Measurements from ENCODE around the gene STN1. TPM values are rescaled to one million over a fixed set of nuclear protein-coding genes. Genes with fewer than 3 reads are reported as not detected.

The STN1 gene
- total and polyA plus RNA-seq, 2 of the 8 experiments (the other 6 are each of a cell fraction or from before 2014, with no cell fraction given) = 10.1 to 12.4 TPM

DNA sequence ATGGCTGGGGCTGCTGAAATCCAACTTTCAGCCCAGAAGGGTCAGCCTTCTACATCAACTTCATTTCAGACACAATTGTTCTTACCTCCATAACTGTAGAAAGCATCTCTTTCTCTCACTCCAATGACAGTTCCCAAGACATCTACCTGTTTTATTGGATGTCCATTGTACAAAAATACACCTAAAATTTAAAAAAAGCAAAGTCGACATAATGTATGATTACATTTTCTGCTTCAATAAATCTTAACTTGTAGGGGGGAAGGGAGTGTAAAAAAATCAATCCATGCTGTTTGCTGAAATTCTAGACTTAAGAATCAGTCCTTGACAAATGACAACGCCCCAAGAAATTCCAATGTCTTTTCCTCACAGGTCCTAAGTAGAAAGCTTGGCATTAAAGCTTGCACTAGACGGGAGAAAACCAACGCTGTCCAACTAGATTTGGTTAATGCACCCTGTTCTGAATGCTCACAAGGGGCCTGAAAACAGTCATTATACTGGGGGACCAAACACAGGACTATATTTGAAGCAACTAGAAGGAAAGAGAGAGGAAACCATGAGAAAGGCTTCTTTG lies 7.5 kb downstream of the STN1 start:
- Histone ChIP-seq H2BK20ac (ENCODE audit: low read length) (peak overlapping the region; percentile 86; the same call in 1 of the 2 replicates), H2AFZ (ENCODE audit: low read length) (no peak overlapping the region), H3K27ac (ENCODE audit: low read depth, low read length) (no peak overlapping the region), H3K4me2 (ENCODE audit: insufficient read depth in 1 of 2, low read depth in 2 of 2, low read length in 2 of 2) (no peak overlapping the region), H3K56ac (replicated peaks; ENCODE audit: insufficient read length, low read depth, low read length) (no peak overlapping the region), H4K20me1 (replicated peaks in 1 of 2; ENCODE audit: control insufficient read depth in 1 of 2, insufficient read depth in 2 of 2, low read length in 2 of 2) (no peaks in the 10 kb centered on the region), H3K23me2 (ENCODE audit: low read depth, low read length) (no peaks in the 10 kb centered on the region), H3K4ac (replicated peaks; ENCODE audit: insufficient read length, low read depth, low read length) (peak overlapping the region; percentile 54), H2BK5ac (ENCODE audit: low read depth, low read length) (peak overlapping the region; percentile 75; the same call in 1 of the 2 replicates), H4K91ac (replicated peaks; ENCODE audit: insufficient read length, low read length) (no peak overlapping the region), H3K9ac (replicated peaks in 1 of 4; ENCODE audit: extremely low read depth in 1 of 4, low read depth in 3 of 4, low read length in 3 of 4) (no peak overlapping the region), H3K18ac (ENCODE audit: extremely low read depth, low read length) (no peak overlapping the region), H3K14ac (ENCODE audit: insufficient read length) (no peak overlapping the region), H2AK5ac (ENCODE audit: low read depth, low read length) (no peak overlapping the region), H4K5ac (ENCODE audit: insufficient read length, low read depth, low read length) (no peak overlapping the region), H3K23ac (ENCODE audit: insufficient read length) (no peak overlapping the region), H3K4me3 (ENCODE audit: extremely low read depth in 1 of 4, insufficient read depth in 2 of 4, low read depth in 3 of 4, low read length in 4 of 4) (no peak overlapping the region), H4K8ac (ENCODE audit: extremely low read depth, insufficient read depth, low read length) (no peak overlapping the region), H3K9me3 (ENCODE audit: insufficient read depth in 2 of 2, low read depth in 1 of 2, low read length in 1 of 2) (peaks cover 8 to 9% of the 10 kb centered on the region in 2 experiments), H3K79me1 (ENCODE audit: low read depth, low read length) (no peaks in the 10 kb centered on the region), H2BK120ac (replicated peaks; ENCODE audit: low read depth, low read length) (peak overlapping the region; percentile 59), H3K4me1 (replicated peaks in 1 of 4; ENCODE audit: control insufficient read depth in 3 of 4, insufficient read depth in 4 of 4, low read length in 3 of 4) (peaks cover 2 to 11% (median 4%) of the 10 kb centered on the region in 4 experiments; a peak in 6 of 7 replicates), H3K79me2 (ENCODE audit: control insufficient read depth in 1 of 2, insufficient read depth in 2 of 2, low read length in 2 of 2) (no peaks in the 10 kb centered on the region), H2BK12ac (ENCODE audit: low read depth, low read length) (0 out of 2 replicates have a peak overlapping the region, but pooled peaks have one; percentile 39), H2BK15ac (ENCODE audit: low read length) (no peak overlapping the region), H3K36me3 (ENCODE audit: control insufficient read depth in 2 of 4, insufficient read depth in 4 of 4, low read length in 3 of 4) (peaks cover 0 to 10% (median 2%) of the 10 kb centered on the region in 4 experiments; a peak in 2 of 8 replicates), H3K27me3 (replicated peaks in 1 of 4; ENCODE audit: control insufficient read depth in 3 of 4, extremely low read depth in 1 of 4, insufficient read depth in 3 of 4, low read length in 3 of 4) (no peaks in the 10 kb centered on the region)
- WGBS, 2 experiments (ENCODE audit: extremely low coverage in 1 of 2, insufficient coverage in 1 of 2, insufficient read length in 1 of 2, insufficient replicate concordance in 2 of 2, low coverage in 1 of 2, low lambda C conversion rate in 2 of 2, missing lambda C conversion rate in 1 of 2) = 93% methylated on average over 4 of the region's 4 CpGs; no CpG with 5 or more reads in 1 of the 2 experiments
- CTCF ChIA-PET (ENCODE audit: partially characterized antibody) = interaction anchor here (0.8 to 1.7 kb wide), 2 partner anchors 20 to 54 kb away, joined by 3 read pairs; no protein-coding TSS in a partner anchor
- FAIRE-seq = no peak
- DNase-seq (ENCODE audit: low read depth in 1 of 2, low spot score in 2 of 2) = no peak
- POLR2A ChIA-PET (ENCODE audit: partially characterized antibody) = interaction anchor here (0.7 to 1.6 kb wide), 2 partner anchors 9 kb away, joined by 3 to 6 read pairs; no protein-coding TSS in a partner anchor
- TF ChIP-seq NANOG (IDR thresholded peaks at IDR 0.05; ENCODE audit: insufficient read depth, low read depth, low read length, poor library complexity, severe bottlenecking) (no peak), RXRA (IDR thresholded peaks at IDR 0.05; ENCODE audit: insufficient read depth, low read depth, low read length) (no peak), HDAC6 (IDR thresholded peaks at IDR 0.05; ENCODE audit: low read depth, low read length) (no peak), CEBPB (IDR thresholded peaks at IDR 0.05; ENCODE audit: low read depth, low read length) (no peak), POU5F1 (IDR thresholded peaks at IDR 0.05; ENCODE audit: low read depth, low read length) (no peak), EZH2 (IDR thresholded peaks at IDR 0.05; ENCODE audit: low read depth, low read length, severe bottlenecking) (no peak), ASH2L (IDR thresholded peaks at IDR 0.05; ENCODE audit: low read length) (no peak), CHD2 (IDR thresholded peaks at IDR 0.05; ENCODE audit: low read length) (no peak)

All from H1 (cell line).